H1 (cell line): Measurements from ENCODE around the gene FGR. TPM values are rescaled to one million over a fixed set of nuclear protein-coding genes. Genes with fewer than 3 reads are reported as not detected.
A peak's percentile ranks its signal among the peaks of the same experiment; 100 is the strongest.

Experiments used
- CTCF ChIA-PET: fragments of 300-600 bp; sonication (Branson Sonifier 250); formaldehyde crosslinking; loops from one replicate; lab custom pipeline; 2021; ENCODE audit not compliant: partially characterized antibody; lab: Charles Lee
- POLR2A ChIA-PET: fragments of 300-600 bp; sonication (Branson Sonifier 250); formaldehyde crosslinking; loops from one replicate; lab custom pipeline; 2021; ENCODE audit warnings: inconsistent platforms; ENCODE audit not compliant: partially characterized antibody; lab: Charles Lee
- DNase-seq, 2 experiments: peaks; one replicate each; pipeline versions ENCODE4 v3.0.0 to v3.0.0-alpha.2; 2010 to 2022; ENCODE audit warnings: low spot score in 2 of 2, low read depth in 1 of 2, mixed read lengths in 1 of 2
- FAIRE-seq: peaks from 2 replicates; lab custom pipeline; 2011; peaks lifted over from hg19 to GRCh38; lab: Jason Lieb, UNC
- H2AFZ ChIP-seq: 2 replicates; pipeline ENCODE4 v1.8.1; 2012; ENCODE audit warnings: low read length, inconsistent platforms
- H2AK5ac ChIP-seq: 2 replicates; pipeline ENCODE4 v1.6.1; 2013; ENCODE audit warnings: low read depth, low read length
- H2BK120ac ChIP-seq: replicated peaks from 2 replicates; pipeline ENCODE3; 2013; ENCODE audit warnings: low read depth, low read length, inconsistent platforms
- H2BK12ac ChIP-seq: 2 replicates; pipeline ENCODE4 v1.6.1; 2013; ENCODE audit warnings: low read depth, low read length
- H2BK15ac ChIP-seq: 2 replicates; pipeline ENCODE4 v1.6.1; 2013; ENCODE audit warnings: low read length
- H2BK20ac ChIP-seq: 2 replicates; pipeline ENCODE4 v1.6.1; 2013; ENCODE audit warnings: low read length
- H2BK5ac ChIP-seq: 2 replicates; pipeline ENCODE4 v1.6.1; 2013; ENCODE audit warnings: low read depth, low read length
- H3K14ac ChIP-seq: 2 replicates; pipeline ENCODE4 v1.6.1; 2013; ENCODE audit warnings: inconsistent platforms; ENCODE audit not compliant: insufficient read length
- H3K18ac ChIP-seq: 2 replicates; pipeline ENCODE4 v1.6.1; 2013; ENCODE audit warnings: low read length; ENCODE audit errors: extremely low read depth
- H3K23ac ChIP-seq: 2 replicates; pipeline ENCODE4 v1.6.1; 2013; ENCODE audit warnings: inconsistent platforms; ENCODE audit not compliant: insufficient read length
- H3K23me2 ChIP-seq: 2 replicates; pipeline ENCODE4 v1.6.1; 2013; ENCODE audit warnings: low read depth, low read length
- H3K27ac ChIP-seq: 2 replicates; pipeline ENCODE4 v1.6.1; 2011; ENCODE audit warnings: low read depth, low read length, inconsistent platforms
- H3K27me3 ChIP-seq, 4 experiments: replicated peaks in 1 of 4; 1 replicate in 1 of 4; 2 replicates in 3 of 4; pipeline versions ENCODE4 v1.6.1 to v1.8.1; 2011 to 2013; ENCODE audit warnings: low read length in 3 of 4, mild to moderate bottlenecking in 3 of 4, inconsistent platforms in 2 of 4, mixed read lengths in 2 of 4, moderate library complexity in 1 of 4; ENCODE audit not compliant: control insufficient read depth in 3 of 4, insufficient read depth in 3 of 4; ENCODE audit errors: extremely low read depth in 1 of 4
- H3K36me3 ChIP-seq, 4 experiments: 2 replicates each; pipeline versions ENCODE4 v1.6.1 to v1.8.1; 2011 to 2013; ENCODE audit warnings: mild to moderate bottlenecking in 4 of 4, low read length in 3 of 4, moderate library complexity in 2 of 4, control low read depth in 1 of 4, inconsistent platforms in 1 of 4; ENCODE audit not compliant: insufficient read depth in 4 of 4, control insufficient read depth in 2 of 4
- H3K4ac ChIP-seq: replicated peaks from 2 replicates; pipeline ENCODE3; 2013; ENCODE audit warnings: low read length, low read depth, mixed read lengths, inconsistent platforms; ENCODE audit not compliant: insufficient read length
- H3K4me1 ChIP-seq, 4 experiments: replicated peaks in 1 of 4; 1 replicate in 1 of 4; 2 replicates in 3 of 4; pipeline versions ENCODE4 v1.6.1 to v1.8.1; 2011 to 2013; ENCODE audit warnings: low read length in 3 of 4, inconsistent platforms in 2 of 4, mixed read lengths in 1 of 4; ENCODE audit not compliant: insufficient read depth in 4 of 4, control insufficient read depth in 3 of 4
- H3K4me2 ChIP-seq, 2 experiments: 2 replicates each; pipeline versions ENCODE4 v1.6.1 to v1.8.1; 2011 to 2013; ENCODE audit warnings: low read depth in 2 of 2, low read length in 2 of 2, control low read depth in 1 of 2, inconsistent platforms in 1 of 2, mild to moderate bottlenecking in 1 of 2; ENCODE audit not compliant: insufficient read depth in 1 of 2
- H3K4me3 ChIP-seq, 4 experiments: fragments of 200-600, 300-600 bp in 1 of 4; sonication (generic), shearing (Covaris generic), sonication (Bioruptor Twin) in 1 of 4; 2 replicates each; pipeline versions ENCODE4 v1.5.1 to v1.8.1; 2011 to 2016; ENCODE audit warnings: low read length in 4 of 4, low read depth in 3 of 4, control low read depth in 2 of 4, inconsistent platforms in 2 of 4, mild to moderate bottlenecking in 2 of 4, mixed read lengths in 1 of 4, moderate library complexity in 1 of 4; ENCODE audit not compliant: insufficient read depth in 2 of 4; ENCODE audit errors: extremely low read depth in 1 of 4
- H3K56ac ChIP-seq: replicated peaks from 2 replicates; pipeline ENCODE3; 2013; ENCODE audit warnings: low read depth, mild to moderate bottlenecking, mixed read lengths, low read length, inconsistent platforms; ENCODE audit not compliant: insufficient read length
- H3K79me1 ChIP-seq: 2 replicates; pipeline ENCODE4 v1.6.1; 2013; ENCODE audit warnings: low read depth, low read length, control low read depth
- H3K79me2 ChIP-seq, 2 experiments: 2 replicates each; pipeline versions ENCODE4 v1.6.1 to v1.8.1; 2012 to 2013; ENCODE audit warnings: low read length in 2 of 2, mild to moderate bottlenecking in 2 of 2, inconsistent platforms in 1 of 2; ENCODE audit not compliant: insufficient read depth in 2 of 2, control insufficient read depth in 1 of 2
- H3K9ac ChIP-seq, 4 experiments: replicated peaks in 1 of 4; 1 replicate in 1 of 4; 2 replicates in 3 of 4; pipeline versions ENCODE4 v1.6.1 to v1.8.1; 2011 to 2013; ENCODE audit warnings: low read depth in 3 of 4, low read length in 3 of 4, control low read depth in 2 of 4, mild to moderate bottlenecking in 2 of 4, moderate library complexity in 2 of 4, inconsistent platforms in 1 of 4; ENCODE audit errors: extremely low read depth in 1 of 4
- H3K9me3 ChIP-seq, 2 experiments: 2 replicates each; pipeline versions ENCODE4 v1.6.1 to v1.8.1; 2012 to 2013; ENCODE audit warnings: mild to moderate bottlenecking in 2 of 2, moderate library complexity in 2 of 2, control low read depth in 1 of 2, inconsistent platforms in 1 of 2, low read depth in 1 of 2, low read length in 1 of 2, mixed read lengths in 1 of 2; ENCODE audit not compliant: insufficient read depth in 2 of 2
- H4K20me1 ChIP-seq, 2 experiments: replicated peaks in 1 of 2; 2 replicates each; pipeline versions ENCODE3 to v1.8.1; 2011 to 2013; ENCODE audit warnings: inconsistent platforms in 2 of 2, low read length in 2 of 2, mild to moderate bottlenecking in 1 of 2; ENCODE audit not compliant: insufficient read depth in 2 of 2, control insufficient read depth in 1 of 2
- H4K5ac ChIP-seq: 2 replicates; pipeline ENCODE4 v1.6.1; 2013; ENCODE audit warnings: low read length, low read depth, mixed read lengths, inconsistent platforms; ENCODE audit not compliant: insufficient read length
- H4K8ac ChIP-seq: 2 replicates; pipeline ENCODE4 v1.8.0; 2013; ENCODE audit warnings: mild to moderate bottlenecking, moderate library complexity, low read length, inconsistent platforms; ENCODE audit not compliant: insufficient read depth; ENCODE audit errors: extremely low read depth
- H4K91ac ChIP-seq: replicated peaks from 2 replicates; pipeline ENCODE3; 2013; ENCODE audit warnings: low read length, mixed read lengths, inconsistent platforms; ENCODE audit not compliant: insufficient read length
- CHD1 ChIP-seq: IDR thresholded peaks from 2 replicates; pipeline ENCODE4 v1.6.1; 2012; ENCODE audit warnings: low read depth, low read length, improper control_type of control experiment
- RXRA ChIP-seq: IDR thresholded peaks from 2 replicates; pipeline ENCODE4 v1.6.1; 2011; ENCODE audit warnings: low read depth, mild to moderate bottlenecking, low read length, moderate library complexity; ENCODE audit not compliant: insufficient read depth
- YY1 ChIP-seq: IDR thresholded peaks from 2 replicates; pipeline ENCODE4 v1.6.1; 2011; ENCODE audit warnings: low read depth, mild to moderate bottlenecking, low read length
- ZNF274 ChIP-seq: IDR thresholded peaks from 2 replicates; pipeline ENCODE4 v1.7.0; 2012; ENCODE audit warnings: low read length, borderline replicate concordance; ENCODE audit errors: extremely low read depth
- WGBS, 2 experiments: shearing (Covaris generic) in 1 of 2; methylation state at CpG; one replicate each; pipeline versions ENCODE4 v1.1.6 to v1.1.7; 2013 to 2015; ENCODE audit warnings: low lambda C conversion rate in 2 of 2, mixed read lengths in 2 of 2, inconsistent platforms in 1 of 2, low coverage in 1 of 2, missing lambda C conversion rate in 1 of 2; ENCODE audit not compliant: insufficient replicate concordance in 2 of 2, insufficient coverage in 1 of 2, insufficient read length in 1 of 2; ENCODE audit errors: extremely low coverage in 1 of 2, missing lambda C conversion rate in 1 of 2; 5-methylcytosine and 5-hydroxymethylcytosine counted together
- polyA plus RNA-seq, 7 experiments: library from polyadenylated mRNA; depleted of rRNA in 3 of 7; stranded (reverse) in 5 of 7; unstranded in 2 of 7; fragments of >200 nt in 5 of 7; fragments of 200-250 nt in 2 of 7; gene quantifications; 1 replicate in 5 of 7; 2 replicates in 1 of 7; 4 replicates in 1 of 7; pipeline versions ENCODE4 v1.2.1 to v1.2.3, GENCODE V29; 2011 to 2013; ENCODE audit warnings: missing spikeins in 2 of 7, mixed read lengths in 2 of 7
- total RNA-seq: library from RNA; stranded (reverse); fragmentation: NEBNext Ultra II Directional; extraction: Animal tissue kit (Norgen Biotek cat#: 25700); gene quantifications from 2 replicates; pipeline ENCODE4 v1.2.1, GENCODE V29; 2021
- TF ChIP-seq, protein P1 (sequence below): IDR thresholded peaks from 2 replicates; pipeline ENCODE4 v1.6.1; 2012; ENCODE audit warnings: inconsistent platforms
- TF ChIP-seq, protein P2 (sequence below): IDR thresholded peaks from 2 replicates; pipeline ENCODE4 v1.6.1; 2012; ENCODE audit warnings: low read length, inconsistent platforms

Gene FGR
- total and polyA plus RNA-seq, 2 of the 8 experiments (the other 6 are each of a cell fraction or from before 2014, with no cell fraction given): 0.22 to 0.95 TPM

GRCh38 chr1:27589841-27590426, 45.1 kb downstream of the FGR start:
- Histone ChIP-seq H3K4me3 (no peak overlapping the region), H3K79me1 (peaks cover 28% of the 10 kb centered on the region), H3K9me3 (no peaks in the 10 kb centered on the region), H3K4me1 (peaks cover 7 to 45% (median 33%) of the 10 kb centered on the region in 4 experiments), H4K8ac (peak overlapping the region; percentile 4; the same call in 1 of the 2 replicates), H3K36me3 (peaks cover 0 to 7% (median 0%) of the 10 kb centered on the region in 4 experiments; a peak in 1 of 8 replicates), H2AFZ (no peak overlapping the region), H2BK5ac (peak overlapping the region; percentile 60), H2BK120ac (no peak overlapping the region), H4K91ac (no peak overlapping the region), H3K18ac (no peak overlapping the region), H2BK20ac (no peak overlapping the region), H3K27me3 (peaks cover 0 to 2% (median 0%) of the 10 kb centered on the region in 4 experiments; a peak in 1 of 7 replicates), H4K20me1 (peaks cover 10 to 27% of the 10 kb centered on the region in 2 experiments), H3K23me2 (peaks cover 6% of the 10 kb centered on the region; the same call in 1 of the 2 replicates), H2BK15ac (no peak overlapping the region; the same call in 1 of the 2 replicates), H3K4me2 (no peak overlapping the region), H3K23ac (no peak overlapping the region), H2AK5ac (no peak overlapping the region), H3K56ac (no peak overlapping the region), H3K4ac (no peak overlapping the region), H3K27ac (no peak overlapping the region), H3K79me2 (peaks cover 0 to 65% of the 10 kb centered on the region in 2 experiments; a peak in 2 of 4 replicates), H3K14ac (no peak overlapping the region), H2BK12ac (0 out of 2 replicates have a peak overlapping the region, but pooled peaks have one; percentile 68), H3K9ac (no peak overlapping the region), H4K5ac (no peak overlapping the region)
- TF ChIP-seq CHD1 (no peak), RXRA (no peak), YY1 (0 out of 2 replicates have a peak, but pooled peaks have one; percentile 23), ZNF274 (no peak)
- TF ChIP-seq, protein P1, sequence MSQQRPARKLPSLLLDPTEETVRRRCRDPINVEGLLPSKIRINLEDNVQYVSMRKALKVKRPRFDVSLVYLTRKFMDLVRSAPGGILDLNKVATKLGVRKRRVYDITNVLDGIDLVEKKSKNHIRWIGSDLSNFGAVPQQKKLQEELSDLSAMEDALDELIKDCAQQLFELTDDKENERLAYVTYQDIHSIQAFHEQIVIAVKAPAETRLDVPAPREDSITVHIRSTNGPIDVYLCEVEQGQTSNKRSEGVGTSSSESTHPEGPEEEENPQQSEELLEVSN: no peak
- TF ChIP-seq, protein P2, sequence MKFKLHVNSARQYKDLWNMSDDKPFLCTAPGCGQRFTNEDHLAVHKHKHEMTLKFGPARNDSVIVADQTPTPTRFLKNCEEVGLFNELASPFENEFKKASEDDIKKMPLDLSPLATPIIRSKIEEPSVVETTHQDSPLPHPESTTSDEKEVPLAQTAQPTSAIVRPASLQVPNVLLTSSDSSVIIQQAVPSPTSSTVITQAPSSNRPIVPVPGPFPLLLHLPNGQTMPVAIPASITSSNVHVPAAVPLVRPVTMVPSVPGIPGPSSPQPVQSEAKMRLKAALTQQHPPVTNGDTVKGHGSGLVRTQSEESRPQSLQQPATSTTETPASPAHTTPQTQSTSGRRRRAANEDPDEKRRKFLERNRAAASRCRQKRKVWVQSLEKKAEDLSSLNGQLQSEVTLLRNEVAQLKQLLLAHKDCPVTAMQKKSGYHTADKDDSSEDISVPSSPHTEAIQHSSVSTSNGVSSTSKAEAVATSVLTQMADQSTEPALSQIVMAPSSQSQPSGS: no peak
- CTCF ChIA-PET: interaction anchor here (0.7 to 37.8 kb wide), 6 partner anchors 11 to 93 kb away, joined by 3 to 1807 read pairs (median 6); no protein-coding TSS in a partner anchor
- 85% methylated on average over 11 of the region's 13 CpGs; no CpG with 5 or more reads in 1 of the 2 experiments for WGBS, 2 experiments
- no peak for DNase-seq
- POLR2A ChIA-PET: interaction anchor here (4.5 to 13.5 kb wide), 2 partner anchors 11 to 14 kb away, joined by 23 to 355 read pairs; no protein-coding TSS in a partner anchor
- no peak for FAIRE-seq
